ENCODE results near the gene PNRC1.

The PNRC1 gene

DNA sequence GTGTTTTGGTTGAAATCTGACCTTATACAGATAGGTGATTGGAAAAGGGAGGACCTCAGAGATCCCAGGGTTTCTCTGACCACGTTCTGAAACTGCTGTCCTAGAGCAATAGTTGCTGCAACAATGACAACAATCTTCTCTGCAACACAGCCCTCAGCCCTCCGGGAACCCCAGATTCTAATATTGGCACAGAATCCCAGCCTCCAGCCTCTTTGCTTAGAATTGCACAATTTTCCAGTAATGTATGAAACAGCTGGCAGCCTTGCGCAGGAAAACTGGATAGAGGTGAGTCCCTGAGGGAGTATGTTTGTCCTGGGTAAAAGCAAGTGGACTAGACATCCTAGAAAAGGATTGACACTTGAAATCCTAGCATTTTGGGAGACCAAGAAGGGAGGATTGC, 30.4 kb upstream of the PNRC1 start:
- TF ChIP-seq CREB1 (IDR thresholded peaks at IDR 0.05; ENCODE audit: low read depth) (no peak), EP300 (IDR thresholded peaks at IDR 0.05; ENCODE audit: borderline replicate concordance) (no peak), FOXM1 (IDR thresholded peaks at IDR 0.05; ENCODE audit: borderline replicate concordance, low read depth) (no peak), TEAD4 (IDR thresholded peaks at IDR 0.05) (no peak), ZBTB7A (IDR thresholded peaks at IDR 0.05; ENCODE audit: low read depth) (no peak), RAD21 (IDR thresholded peaks at IDR 0.05; ENCODE audit: low read depth) (no peak), EGR1 (IDR thresholded peaks at IDR 0.05) (no peak), TAF1 (IDR thresholded peaks at IDR 0.05; ENCODE audit: low read depth) (no peak), YY1 (IDR thresholded peaks at IDR 0.05; ENCODE audit: low read depth) (no peak), TCF12 (IDR thresholded peaks at IDR 0.05; ENCODE audit: low read depth) (no peak), NFIC (IDR thresholded peaks at IDR 0.05) (no peak), CEBPB (IDR thresholded peaks at IDR 0.05) (no peak)
- TF ChIP-seq, protein P1, sequence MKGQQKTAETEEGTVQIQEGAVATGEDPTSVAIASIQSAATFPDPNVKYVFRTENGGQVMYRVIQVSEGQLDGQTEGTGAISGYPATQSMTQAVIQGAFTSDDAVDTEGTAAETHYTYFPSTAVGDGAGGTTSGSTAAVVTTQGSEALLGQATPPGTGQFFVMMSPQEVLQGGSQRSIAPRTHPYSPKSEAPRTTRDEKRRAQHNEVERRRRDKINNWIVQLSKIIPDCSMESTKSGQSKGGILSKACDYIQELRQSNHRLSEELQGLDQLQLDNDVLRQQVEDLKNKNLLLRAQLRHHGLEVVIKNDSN (IDR thresholded peaks at IDR 0.05): no peak
- TF ChIP-seq, protein P2, sequence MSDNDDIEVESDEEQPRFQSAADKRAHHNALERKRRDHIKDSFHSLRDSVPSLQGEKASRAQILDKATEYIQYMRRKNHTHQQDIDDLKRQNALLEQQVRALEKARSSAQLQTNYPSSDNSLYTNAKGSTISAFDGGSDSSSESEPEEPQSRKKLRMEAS (IDR thresholded peaks at IDR 0.05): no peak
- TF ChIP-seq, protein P3, sequence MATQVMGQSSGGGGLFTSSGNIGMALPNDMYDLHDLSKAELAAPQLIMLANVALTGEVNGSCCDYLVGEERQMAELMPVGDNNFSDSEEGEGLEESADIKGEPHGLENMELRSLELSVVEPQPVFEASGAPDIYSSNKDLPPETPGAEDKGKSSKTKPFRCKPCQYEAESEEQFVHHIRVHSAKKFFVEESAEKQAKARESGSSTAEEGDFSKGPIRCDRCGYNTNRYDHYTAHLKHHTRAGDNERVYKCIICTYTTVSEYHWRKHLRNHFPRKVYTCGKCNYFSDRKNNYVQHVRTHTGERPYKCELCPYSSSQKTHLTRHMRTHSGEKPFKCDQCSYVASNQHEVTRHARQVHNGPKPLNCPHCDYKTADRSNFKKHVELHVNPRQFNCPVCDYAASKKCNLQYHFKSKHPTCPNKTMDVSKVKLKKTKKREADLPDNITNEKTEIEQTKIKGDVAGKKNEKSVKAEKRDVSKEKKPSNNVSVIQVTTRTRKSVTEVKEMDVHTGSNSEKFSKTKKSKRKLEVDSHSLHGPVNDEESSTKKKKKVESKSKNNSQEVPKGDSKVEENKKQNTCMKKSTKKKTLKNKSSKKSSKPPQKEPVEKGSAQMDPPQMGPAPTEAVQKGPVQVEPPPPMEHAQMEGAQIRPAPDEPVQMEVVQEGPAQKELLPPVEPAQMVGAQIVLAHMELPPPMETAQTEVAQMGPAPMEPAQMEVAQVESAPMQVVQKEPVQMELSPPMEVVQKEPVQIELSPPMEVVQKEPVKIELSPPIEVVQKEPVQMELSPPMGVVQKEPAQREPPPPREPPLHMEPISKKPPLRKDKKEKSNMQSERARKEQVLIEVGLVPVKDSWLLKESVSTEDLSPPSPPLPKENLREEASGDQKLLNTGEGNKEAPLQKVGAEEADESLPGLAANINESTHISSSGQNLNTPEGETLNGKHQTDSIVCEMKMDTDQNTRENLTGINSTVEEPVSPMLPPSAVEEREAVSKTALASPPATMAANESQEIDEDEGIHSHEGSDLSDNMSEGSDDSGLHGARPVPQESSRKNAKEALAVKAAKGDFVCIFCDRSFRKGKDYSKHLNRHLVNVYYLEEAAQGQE (IDR thresholded peaks at IDR 0.05; ENCODE audit: low read depth): no peak

DNA sequence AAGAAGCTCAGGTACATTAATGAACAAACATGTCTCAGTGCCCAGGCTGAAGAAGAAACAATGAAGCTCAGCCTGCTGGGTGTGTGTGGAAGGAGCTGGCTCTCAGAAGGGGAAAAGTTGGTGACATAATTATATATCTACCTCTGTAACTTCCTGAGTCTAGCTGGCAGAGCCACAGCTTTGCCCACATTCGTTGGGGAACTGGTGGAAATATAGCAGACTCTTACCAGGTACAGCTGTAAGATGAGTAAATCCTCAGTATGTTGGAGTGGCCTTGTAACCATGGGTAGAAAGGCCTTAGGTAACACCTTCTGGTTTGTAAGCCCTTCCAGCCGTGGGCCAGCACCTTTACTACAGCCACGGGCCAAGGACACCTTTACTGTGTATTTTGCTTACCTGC, 29.9 kb upstream of the PNRC1 start:
- TF ChIP-seq, protein P1 (IDR thresholded peaks at IDR 0.05): no peak
- TF ChIP-seq CREB1 (IDR thresholded peaks at IDR 0.05; ENCODE audit: low read depth) (no peak), YY1 (IDR thresholded peaks at IDR 0.05; ENCODE audit: low read depth) (no peak), TEAD4 (IDR thresholded peaks at IDR 0.05) (no peak), ZBTB7A (IDR thresholded peaks at IDR 0.05; ENCODE audit: low read depth) (no peak)
- TF ChIP-seq, protein P3 (IDR thresholded peaks at IDR 0.05; ENCODE audit: low read depth): no peak
- TF ChIP-seq, protein P2 (IDR thresholded peaks at IDR 0.05): no peak

DNA sequence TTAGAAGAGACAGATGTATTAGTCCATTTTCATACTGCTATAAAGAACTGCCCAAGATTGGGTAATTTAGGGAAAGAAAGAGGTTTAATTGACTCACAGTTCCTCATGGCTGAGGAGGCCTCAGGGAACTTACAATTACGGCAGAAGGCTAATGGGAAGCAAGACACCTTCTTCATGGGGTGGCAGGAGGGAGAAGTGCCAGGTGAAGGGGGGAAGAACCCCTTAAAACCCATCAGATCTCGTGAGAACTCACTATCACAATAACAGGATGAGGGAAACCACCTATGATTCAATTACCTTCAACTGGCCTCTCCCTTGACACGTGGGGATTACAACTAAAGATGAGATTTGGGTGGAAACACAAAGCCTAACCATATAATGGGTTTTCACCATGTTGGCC, 28.9 kb upstream of the PNRC1 start:
- TF ChIP-seq TEAD4 (IDR thresholded peaks at IDR 0.05): no peak
- TF ChIP-seq NFIC (IDR thresholded peaks at IDR 0.05): no peak
- no peak for TF ChIP-seq RAD21 (IDR thresholded peaks at IDR 0.05; ENCODE audit: low read depth)
- TF ChIP-seq CREB1 (IDR thresholded peaks at IDR 0.05; ENCODE audit: low read depth): no peak
- TF ChIP-seq, protein P3 (IDR thresholded peaks at IDR 0.05; ENCODE audit: low read depth): no peak
- no peak for TF ChIP-seq FOXM1 (IDR thresholded peaks at IDR 0.05; ENCODE audit: borderline replicate concordance, low read depth)
- TF ChIP-seq, protein P1 (IDR thresholded peaks at IDR 0.05): no peak
- no peak for TF ChIP-seq EP300 (IDR thresholded peaks at IDR 0.05; ENCODE audit: borderline replicate concordance)
- TF ChIP-seq EGR1 (IDR thresholded peaks at IDR 0.05): no peak
- no peak for TF ChIP-seq CEBPB (IDR thresholded peaks at IDR 0.05)
- no peak for TF ChIP-seq TCF12 (IDR thresholded peaks at IDR 0.05; ENCODE audit: low read depth)

DNA sequence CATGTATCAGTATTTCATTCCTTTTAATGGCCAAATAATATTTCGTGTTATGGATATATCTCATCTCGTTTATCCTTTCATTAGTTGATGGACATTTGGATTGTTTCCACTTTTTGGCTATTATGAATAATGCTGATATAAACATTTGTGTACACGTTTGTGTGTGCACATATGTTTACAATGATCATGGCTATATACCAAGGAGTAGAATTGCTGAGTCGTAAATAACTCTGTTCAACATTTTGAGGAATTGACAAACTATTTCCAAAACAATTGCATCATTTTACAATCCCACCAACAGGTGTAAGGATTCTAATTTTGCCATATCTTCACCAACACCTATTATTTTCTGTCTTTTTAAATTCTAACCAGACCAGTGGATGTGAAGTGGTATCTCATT, 26.3 kb upstream of the PNRC1 start:
- no peak for TF ChIP-seq CREB1 (IDR thresholded peaks at IDR 0.05; ENCODE audit: low read depth)
- no peak for TF ChIP-seq ZBTB7A (IDR thresholded peaks at IDR 0.05; ENCODE audit: low read depth)
- TF ChIP-seq EGR1 (IDR thresholded peaks at IDR 0.05): no peak
- TF ChIP-seq, protein P1 (IDR thresholded peaks at IDR 0.05): no peak
- no peak for TF ChIP-seq TEAD4 (IDR thresholded peaks at IDR 0.05)
- TF ChIP-seq, protein P3 (IDR thresholded peaks at IDR 0.05; ENCODE audit: low read depth): no peak
- no peak for TF ChIP-seq RAD21 (IDR thresholded peaks at IDR 0.05; ENCODE audit: low read depth)

All from Ishikawa (cell line).